DMS114 treated with DMSO at 0.1 percent for 48 hours (cell line): ENCODE data around the gene RRN3.
"Not testable (repeated sequence)": the region's sequence is repeated elsewhere in the genome, so short reads cannot be mapped to it uniquely, and the experiment has no call there.

Source experiments
- DNase-seq: peaks from one replicate; lab custom pipeline; 2025; ENCODE audit not compliant: unreplicated experiment; lab: John Stamatoyannopoulos, UW

The RRN3 gene

DNA sequence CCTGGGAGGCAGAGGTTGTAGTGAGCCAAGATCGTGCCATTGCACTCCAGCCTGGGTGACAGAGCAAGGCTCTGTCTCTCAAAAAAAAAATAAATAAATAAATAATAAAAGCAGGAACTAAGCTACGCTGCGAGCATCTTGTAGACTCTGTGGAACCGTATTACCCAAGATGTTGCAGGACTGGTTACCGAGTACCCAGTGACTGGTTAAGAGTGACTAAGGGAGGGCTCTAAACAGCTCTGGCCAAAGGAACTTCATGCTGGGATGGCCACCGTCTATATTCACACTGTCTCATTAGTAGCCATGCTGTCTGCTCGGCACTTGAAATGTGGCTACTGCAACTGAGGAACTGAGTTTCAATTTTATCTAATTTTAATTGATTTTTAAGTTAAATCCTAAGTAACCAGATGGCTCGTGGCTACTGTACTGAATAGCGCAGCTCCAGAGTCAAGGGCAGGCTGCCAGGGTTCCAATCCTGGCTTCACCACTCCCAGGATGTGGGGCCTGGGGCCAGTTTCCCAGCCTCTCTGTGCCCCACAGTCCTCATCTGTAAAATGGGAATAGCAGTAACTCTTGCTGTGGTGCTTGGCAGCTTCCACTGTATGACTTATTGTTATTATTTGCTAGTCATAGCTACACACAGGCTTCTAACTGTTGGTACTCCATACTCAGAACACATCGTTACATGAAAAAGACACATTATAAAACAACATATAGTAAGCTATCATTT, 41.2 kb downstream of the RRN3 start:
- no peak for DNase-seq

DNA sequence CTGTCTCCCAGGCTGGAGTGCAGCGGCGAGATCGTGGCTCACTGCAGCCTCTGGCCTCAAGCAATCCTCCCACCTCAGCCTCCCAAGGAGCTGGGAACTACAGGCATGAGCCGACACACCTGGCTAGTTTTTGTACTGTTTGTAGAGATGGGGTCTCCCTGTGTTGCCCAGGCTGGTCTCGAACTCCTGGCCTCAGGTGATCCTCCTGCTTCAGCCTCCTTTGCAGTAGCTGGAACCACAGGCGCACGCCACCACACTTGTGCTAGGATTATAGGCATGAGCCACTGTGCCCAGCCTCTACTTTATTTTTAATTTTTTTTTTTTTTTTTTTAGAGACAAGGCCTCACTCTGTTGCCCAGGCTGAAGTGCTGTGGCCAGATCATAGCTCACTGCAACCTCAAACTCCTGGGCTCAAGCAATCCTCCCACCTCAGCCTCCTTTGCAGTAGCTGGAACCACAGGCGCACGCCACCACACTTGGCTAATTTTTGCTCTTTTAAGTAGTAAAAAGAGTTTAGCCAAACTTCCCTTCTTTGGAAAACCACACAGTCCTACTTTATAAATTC, 42.6 kb downstream of the RRN3 start:
- DNase-seq = no peak

DNA sequence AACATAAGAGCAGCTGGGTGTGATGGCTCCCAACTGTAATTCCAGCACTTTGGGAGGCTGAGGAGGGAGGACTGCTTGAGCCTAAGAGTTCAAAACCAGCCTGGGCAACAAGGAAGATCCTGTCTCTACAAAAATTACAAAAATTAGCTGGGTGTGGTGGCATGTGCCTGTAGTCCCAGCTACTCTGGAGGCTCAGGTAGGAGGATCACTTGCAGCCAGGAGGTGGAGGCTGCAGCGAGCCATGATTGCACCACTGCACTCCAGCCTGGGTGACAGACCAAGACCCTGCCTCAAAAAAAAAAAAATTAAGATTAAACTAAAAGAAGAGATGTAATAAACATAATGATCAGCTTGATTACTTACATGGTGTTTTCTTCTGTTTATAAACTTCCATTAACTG, 43.6 kb downstream of the RRN3 start:
- not testable (repeated sequence) for DNase-seq

DNA sequence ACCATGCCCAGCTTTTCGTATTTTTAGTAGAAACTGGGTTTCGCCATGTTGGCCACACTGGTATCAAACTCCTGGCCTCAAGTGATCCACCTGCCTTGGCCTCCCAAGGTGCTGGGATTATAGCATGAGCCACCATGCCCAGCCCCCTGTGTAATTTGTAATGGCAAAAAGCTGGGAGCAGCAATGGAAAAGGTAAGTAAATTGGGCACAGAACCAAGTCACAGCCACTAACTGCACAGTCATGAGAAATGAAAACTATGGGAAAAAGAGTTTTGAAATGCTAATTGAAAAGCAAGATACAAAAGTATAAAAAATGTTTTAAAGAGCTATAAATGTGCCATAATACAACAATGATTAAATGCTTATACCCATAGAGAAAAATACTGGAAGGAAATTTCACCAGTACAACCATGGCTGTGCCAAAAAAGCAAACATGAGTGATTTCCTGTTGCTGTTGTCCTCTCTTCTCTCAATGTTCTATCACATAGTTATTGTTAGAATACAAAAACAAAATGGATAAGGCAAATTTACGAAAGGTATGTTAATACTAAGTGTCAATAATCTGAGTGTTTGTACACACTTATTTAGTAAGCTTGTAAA, 44.4 kb downstream of the RRN3 start:
- no peak for DNase-seq

DNA sequence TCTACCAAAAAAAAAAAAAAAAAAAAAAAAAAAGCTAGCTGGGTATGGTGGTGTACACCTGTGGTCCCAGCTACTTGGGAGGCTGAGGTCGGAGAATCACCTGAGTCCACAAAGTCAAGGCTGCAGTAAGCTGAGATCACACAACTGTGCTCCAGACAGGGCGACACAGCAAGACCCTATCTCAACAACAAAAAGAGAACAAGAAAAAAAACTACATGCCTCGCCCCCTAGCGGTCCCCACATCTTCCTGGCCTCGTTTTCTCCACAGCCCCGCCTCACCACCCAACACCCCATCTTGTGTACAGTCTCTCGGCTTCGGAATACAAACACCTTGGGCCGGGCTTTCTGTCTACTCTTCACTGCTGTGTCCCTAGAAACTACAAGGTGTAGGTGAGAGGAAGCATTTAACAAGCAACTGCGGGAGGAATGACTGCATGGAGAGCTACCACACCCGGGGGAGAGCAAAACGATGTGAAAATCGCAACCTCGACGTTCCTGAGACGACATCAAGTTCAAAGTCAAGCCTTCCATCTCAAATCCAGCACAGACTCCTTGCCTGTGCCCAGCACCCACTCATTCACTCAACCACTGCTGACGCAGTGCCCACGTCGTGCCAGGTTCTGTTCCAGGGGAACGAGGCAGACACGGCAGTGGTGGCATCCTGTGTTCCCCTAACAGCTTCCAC, 47.2 kb downstream of the RRN3 start:
- DNase-seq = no peak

DNA sequence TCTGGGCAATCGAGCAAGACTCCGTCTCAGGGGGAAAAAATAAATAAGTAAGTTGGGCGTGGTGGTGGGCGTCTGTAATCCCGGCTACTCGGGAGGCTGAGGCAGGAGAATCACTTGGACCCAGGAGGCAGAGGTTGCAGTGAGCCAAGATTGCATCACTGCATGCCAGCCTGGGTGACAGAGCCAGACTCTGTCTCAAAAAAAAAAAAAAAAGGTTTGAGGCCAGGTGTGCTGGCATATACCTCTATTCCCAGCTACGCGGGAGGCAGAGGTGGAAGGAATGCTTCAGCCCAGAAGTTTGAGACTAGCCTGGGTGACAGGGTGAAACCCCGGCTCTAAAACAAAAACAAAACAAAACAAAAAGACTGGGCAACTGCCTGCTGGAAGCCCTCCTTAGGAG, 48.8 kb downstream of the RRN3 start:
- not testable (repeated sequence) for DNase-seq

DNA sequence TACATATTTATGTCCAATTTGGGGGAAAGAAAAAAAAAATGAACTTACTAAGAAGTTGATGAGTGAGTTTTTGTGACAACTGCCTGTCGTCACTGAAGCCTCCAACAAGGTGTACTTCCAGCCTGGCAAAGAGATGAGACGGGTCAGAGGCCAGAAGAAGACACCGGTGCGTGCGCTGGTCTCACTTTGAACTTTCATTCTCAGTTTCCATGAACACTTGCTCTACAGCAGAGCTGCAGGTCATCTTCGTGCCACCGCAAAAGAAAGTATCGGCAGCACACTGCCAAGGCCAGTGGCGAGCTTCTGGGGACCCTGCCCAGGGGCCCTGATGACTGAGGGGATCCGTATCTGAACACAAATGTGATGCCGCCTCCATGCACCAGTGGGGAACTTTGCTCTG, 49.8 kb downstream of the RRN3 start:
- DNase-seq = no peak

DNA sequence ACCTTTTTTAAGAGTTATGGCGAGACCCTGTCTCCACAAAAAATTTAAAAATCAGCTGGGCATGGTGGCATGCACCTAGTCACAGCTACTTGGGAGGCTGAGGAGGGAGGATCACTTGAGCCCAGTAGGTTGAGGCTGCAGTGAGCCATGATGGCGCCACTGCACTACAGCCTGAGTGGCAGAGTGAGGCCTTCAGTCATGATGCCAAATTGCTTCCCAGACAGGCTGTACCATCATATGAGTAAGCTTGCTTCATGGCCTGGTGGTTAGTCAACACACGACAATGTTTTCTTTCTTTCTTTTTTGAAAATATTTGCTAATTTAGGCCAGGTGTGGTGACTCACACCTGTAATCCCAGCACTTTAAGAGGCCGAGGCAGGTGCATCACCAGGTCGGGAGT, 50.7 kb downstream of the RRN3 start:
- DNase-seq = no peak

DNA sequence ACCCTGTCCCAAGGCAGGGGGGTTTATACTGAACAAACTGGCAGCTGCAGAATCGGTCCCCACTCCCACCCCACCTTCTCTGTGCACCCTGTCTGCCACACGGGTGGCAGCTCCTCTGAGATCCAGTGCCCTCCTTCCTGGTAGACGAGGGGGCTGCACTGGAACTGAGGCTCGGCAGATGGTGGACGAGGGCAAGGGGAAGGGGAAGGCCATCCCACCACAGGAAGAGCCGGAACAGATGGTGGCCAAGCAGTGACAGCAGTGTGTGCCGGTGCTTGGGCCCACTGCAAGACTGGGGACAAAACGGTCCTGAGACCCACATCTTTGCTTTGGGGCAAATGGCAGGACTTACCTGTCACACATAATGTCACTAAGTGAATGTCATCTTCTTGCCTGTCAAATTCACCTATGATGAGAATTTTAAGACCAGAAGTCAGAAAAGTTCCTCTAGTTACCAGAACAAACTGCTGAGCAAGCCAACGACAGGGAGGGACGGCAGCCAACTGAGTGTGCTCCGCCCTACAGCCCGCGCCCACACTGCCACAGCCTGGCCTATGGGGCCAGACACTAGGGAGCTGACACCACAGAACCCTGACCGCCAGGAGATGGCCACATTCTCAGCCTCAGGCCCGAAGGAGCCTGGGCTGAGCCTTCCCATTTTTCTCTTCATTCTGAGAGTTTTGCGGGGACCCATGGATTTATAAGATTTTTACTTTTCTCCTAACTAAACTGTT, 52.6 kb downstream of the RRN3 start:
- DNase-seq = no peak

DNA sequence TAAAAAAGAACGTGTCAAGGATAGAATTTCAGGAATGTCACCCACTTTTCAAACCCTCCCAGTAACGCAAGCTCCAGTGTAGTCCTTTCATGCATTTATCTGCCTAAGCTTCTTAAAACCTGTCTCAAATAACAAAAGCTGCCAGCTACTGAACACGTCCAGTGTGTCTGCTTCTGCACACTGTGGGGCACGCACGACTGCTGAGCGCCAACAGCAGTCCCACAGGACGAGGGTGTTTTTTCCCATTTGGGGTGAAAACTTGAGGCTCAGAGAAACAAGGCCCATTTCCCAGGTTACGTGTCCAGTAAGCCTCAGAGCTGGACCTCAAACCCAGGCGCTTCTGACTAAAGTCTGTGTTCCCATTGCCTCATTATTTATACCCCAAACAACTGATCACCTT, 55.4 kb downstream of the RRN3 start:
- no peak for DNase-seq

DNA sequence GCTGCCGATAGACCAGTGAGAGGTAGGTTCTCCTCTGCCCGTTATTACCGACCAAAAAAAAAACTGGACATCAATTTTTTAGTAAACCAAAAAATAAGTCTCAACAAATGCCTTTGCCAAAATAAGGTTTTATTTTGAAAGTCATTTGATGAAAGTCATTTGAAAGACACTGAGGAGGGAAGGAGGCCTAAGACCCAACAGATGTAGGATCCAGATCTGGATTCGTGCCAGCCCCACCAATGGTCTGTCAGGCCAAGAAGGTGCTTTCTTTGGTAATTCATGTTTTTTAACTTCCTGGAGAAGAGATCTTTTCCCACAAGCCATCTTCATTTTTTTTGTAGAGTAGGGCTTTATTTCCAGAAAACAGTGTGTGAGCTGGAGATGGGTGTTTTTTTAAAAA, 56.3 kb downstream of the RRN3 start:
- DNase-seq = no peak

DNA sequence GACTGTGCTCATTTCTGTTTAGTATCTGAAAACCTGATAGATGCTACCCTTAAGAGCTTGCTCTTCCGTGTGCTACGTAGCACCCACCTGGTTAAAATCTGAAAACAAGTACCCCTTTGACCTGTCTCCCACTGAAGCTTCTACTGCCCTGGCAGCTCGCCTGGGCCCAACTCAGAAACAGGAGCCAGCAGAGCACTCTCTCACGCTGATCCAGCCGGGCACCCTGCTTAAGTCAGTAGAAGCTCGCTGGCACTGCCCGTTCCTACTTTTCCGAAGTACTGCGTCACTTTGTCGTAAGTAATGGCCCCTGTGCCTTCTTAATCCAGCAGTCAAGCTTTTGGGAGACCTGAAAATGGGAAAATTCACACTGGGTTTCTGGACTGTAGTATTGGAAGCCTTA, 57.1 kb downstream of the RRN3 start:
- no peak for DNase-seq

DNA sequence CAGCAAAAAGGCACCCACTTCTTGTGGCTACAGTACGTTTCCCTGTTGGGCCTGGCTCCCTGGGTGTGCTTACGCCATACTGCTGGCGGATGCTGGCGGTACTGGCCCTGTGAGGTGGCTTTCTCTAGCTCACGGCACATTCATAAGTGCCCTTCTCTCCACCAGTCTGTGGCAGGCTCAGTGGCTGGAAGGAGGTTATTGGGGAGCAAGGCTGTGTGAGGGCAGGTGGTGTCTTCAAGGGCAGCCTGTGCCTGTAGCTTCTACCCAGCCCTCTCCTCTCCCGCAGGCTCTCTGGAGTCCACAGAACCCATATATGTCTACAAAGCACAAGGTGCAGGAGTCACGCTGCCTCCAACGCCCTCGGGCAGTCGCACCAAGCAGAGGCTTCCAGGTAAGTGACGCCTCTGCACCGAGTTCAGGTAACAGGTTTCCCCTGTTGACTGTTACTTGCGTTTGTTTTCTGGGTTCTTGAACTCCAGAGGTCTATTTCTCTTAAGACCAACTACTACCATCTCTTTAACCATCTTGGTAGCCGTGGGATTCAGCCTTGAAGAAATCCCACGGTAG, 58.8 kb downstream of the RRN3 start:
- DNase-seq = no peak

DNA sequence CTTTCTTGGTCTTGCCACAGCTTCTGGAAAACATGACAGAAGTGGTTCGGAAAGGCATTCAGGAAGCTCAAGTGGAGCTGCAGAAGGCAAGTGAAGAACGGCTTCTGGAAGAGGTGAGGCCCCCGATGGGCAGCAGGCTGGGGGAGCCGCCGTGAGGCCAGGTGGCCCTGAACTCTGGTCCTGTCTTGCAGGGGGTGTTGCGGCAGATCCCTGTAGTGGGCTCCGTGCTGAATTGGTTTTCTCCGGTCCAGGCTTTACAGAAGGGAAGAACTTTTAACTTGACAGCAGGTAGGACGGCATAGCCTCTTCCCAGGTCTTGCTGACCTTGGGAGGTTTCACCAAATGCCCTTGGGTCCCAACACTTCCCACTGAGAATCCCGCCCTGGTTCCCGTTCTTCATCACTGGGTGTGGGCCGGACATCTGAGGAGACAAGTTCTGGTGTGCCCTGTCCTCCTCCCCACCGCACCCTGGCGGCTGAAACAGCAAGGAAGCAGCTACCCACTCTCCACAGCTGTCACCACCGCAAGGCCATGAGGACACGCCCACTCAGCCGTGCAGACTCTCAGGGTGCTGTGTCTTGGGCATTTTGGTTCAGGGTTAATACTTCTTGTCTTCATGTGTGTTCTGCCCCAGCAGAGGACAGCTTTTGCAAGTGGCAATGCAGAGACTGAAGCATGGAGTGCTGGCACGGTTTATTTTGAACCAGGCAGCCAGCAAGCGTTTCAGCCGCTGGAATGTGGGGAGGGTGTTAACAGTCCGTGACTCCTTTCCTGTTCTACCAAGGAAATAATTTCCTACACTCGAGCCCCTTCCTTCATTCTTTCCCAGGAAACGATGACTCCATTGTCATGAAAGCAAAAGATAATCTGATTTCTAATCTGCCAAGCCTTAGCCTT, 59.6 kb downstream of the RRN3 start:
- DNase-seq = no peak

DNA sequence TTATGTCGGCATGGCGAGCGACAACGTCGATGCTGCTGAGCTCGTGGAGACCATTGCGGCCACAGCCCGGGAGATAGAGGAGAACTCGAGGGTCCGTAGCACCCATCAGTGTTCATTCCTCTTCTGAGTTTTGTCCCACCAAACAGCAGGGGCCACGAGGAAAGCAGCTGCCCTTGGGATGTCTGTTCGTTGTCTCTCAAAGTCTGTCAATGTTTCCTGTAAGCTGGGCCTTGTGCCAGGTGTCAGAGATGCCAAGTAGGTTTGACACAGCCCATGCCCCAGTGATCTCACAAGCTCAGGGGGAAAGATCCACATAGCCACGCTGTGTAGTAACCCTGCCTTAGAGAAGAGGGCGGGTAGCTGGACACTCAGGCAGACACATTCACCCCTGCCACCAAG, 60.8 kb downstream of the RRN3 start:
- DNase-seq = no peak

DNA sequence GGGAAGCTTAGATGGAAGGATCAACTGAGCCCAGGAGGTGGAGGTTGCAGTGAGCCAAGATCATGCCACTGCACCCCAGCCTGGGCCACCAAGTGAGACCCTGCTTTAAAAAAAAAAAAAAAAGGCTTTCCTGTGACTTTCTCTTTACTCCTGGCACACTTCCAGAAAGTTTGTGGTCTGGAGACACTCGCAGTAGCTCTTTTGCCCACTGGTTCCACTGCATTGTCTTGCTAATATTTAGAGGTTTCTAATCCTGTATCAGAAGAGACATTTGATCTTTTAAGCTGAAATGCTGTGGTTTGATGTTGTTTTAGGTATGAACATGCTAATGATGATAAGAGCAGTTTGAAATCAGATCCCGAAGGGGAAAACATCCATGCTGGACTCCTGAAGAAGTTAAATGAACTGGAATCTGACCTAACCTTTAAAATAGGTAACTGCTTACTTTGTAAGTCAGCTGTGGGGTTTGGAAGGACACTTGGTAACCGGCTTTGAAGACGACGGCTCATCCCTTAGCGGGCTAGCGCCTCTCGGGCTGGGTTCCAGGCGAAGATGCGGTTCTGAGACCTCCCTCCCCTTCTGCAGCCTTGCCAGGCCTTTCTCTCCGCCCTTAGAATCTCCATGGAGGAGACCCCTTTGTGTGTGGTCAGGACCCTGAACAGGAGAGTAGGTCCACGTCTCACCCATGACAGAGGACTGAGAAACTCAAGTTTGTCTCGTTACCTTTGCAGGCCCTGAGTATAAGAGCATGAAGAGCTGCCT, 61.3 kb downstream of the RRN3 start:
- DNase-seq = no peak

DNA sequence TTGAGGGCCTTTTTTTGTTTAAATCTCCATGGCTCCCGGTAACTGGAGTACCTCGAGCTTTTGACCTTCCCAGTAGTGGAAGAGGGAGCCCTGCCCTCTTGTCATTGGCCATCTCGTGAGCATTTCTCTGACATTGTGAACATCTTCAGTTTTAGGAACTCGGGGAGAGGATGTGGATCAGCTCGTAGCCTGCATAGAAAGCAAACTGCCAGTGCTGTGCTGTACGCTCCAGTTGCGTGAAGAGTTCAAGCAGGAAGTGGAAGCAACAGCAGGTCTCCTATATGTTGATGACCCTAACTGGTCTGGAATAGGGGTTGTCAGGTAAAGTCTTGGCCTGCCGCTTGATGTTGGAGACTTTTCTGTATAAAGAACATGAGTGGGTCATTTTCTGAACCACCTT, 62.5 kb downstream of the RRN3 start:
- DNase-seq = no peak

DNA sequence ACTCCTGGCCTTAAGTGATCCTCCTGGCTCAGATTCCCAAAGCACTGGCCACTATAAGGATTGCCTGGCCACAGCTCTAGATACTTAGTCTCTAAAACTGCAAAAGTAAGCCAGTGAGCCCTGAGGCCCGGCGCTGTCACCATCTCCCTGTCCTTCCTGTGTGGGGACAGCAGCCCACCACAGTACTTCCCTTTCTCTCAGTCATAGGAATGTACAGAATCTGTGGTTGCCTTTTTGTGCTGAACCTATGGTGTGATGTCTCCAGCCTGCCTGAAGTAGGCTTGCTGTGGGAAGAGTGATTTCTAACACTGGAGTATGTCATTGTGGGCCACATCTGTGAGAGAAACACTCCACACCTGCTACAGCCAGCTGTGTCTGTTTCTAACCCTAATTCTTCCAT, 62.9 kb downstream of the RRN3 start:
- DNase-seq = no peak

DNA sequence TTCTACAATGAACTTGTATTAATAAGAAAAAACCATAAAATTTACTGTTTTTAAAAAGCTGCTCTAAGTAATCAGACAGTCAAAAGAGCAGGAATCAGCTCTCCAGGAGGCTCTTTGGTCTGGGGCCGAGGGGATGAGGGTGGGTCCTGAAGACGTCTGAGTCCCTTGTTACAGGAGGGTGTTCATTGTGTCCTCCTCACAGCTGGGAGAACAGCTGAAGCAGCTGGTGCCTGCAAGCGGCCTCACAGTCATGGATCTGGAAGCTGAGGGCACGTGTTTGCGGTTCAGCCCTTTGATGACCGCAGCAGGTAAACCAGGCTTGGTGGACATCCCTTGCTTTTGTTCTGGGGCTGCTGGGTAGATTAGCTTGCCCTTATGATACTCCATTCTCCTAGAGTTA, 64.3 kb downstream of the RRN3 start:
- not testable (repeated sequence) for DNase-seq
